Measurements from ENCODE around the gene CD38. TPM values are rescaled to one million over a fixed set of nuclear protein-coding genes. Genes with fewer than 3 reads are reported as not detected.
A peak's percentile ranks its signal among the peaks of the same experiment; 100 is the strongest.

Gene CD38
- total and polyA plus RNA-seq, 7 donors: 1.5 to 6.8 (median 3.7) TPM

- Histone ChIP-seq H3K4me3 (no peak overlapping the region), H3K9me3 (no peaks in the 10 kb centered on the region), H3K27ac (no peak overlapping the region), H3K27me3 (ENCODE audit: insufficient read depth in 3 of 3, low read length in 2 of 3) (no peaks in the 10 kb centered on the region), H3K36me3 (ENCODE audit: insufficient read depth in 1 of 2, low read depth in 1 of 2) (peaks cover 0 to 10% of the 10 kb centered on the region in 2 donors), H3K4me1 (no peaks in the 10 kb centered on the region)
- ATAC-seq (no peak), DNase-seq (no peak)
- whole genome bisulfite sequencing, 3 donors: 60 to 71% (median 66%) methylated on average over 3 of the region's 3 CpGs
- intact Hi-C loops (cut with DNase I): no loop called here
- TF ChIP-seq, protein P1, sequence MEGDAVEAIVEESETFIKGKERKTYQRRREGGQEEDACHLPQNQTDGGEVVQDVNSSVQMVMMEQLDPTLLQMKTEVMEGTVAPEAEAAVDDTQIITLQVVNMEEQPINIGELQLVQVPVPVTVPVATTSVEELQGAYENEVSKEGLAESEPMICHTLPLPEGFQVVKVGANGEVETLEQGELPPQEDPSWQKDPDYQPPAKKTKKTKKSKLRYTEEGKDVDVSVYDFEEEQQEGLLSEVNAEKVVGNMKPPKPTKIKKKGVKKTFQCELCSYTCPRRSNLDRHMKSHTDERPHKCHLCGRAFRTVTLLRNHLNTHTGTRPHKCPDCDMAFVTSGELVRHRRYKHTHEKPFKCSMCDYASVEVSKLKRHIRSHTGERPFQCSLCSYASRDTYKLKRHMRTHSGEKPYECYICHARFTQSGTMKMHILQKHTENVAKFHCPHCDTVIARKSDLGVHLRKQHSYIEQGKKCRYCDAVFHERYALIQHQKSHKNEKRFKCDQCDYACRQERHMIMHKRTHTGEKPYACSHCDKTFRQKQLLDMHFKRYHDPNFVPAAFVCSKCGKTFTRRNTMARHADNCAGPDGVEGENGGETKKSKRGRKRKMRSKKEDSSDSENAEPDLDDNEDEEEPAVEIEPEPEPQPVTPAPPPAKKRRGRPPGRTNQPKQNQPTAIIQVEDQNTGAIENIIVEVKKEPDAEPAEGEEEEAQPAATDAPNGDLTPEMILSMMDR (IDR thresholded peaks at IDR 0.05): no peak
Observed at GRCh38 chr4:15771216-15772058, 6.7 kb upstream of the CD38 start.

GRCh38 chr4:15774020-15774420 lies 4.1 kb upstream of the CD38 start:
- intact Hi-C loops (cut with DNase I): no loop called here
- TF ChIP-seq, protein P1 (IDR thresholded peaks at IDR 0.05): no peak
- DNase-seq (no peak), ATAC-seq (no peak)
- no peak overlapping the region for H3K27ac ChIP-seq
- 81 to 91% (median 83%) methylated on average over 4 of the region's 4 CpGs for WGBS, 3 donors
- no peak overlapping the region for H3K4me3 ChIP-seq
- no peaks in the 10 kb centered on the region for H3K27me3 ChIP-seq (ENCODE audit: insufficient read depth in 3 of 3, low read length in 2 of 3)
- H3K36me3 ChIP-seq (ENCODE audit: insufficient read depth in 1 of 2, low read depth in 1 of 2): peaks cover 0 to 10% of the 10 kb centered on the region in 2 donors
- H3K9me3 ChIP-seq: no peaks in the 10 kb centered on the region
- H3K4me1 ChIP-seq: peaks cover 3% of the 10 kb centered on the region

DNA sequence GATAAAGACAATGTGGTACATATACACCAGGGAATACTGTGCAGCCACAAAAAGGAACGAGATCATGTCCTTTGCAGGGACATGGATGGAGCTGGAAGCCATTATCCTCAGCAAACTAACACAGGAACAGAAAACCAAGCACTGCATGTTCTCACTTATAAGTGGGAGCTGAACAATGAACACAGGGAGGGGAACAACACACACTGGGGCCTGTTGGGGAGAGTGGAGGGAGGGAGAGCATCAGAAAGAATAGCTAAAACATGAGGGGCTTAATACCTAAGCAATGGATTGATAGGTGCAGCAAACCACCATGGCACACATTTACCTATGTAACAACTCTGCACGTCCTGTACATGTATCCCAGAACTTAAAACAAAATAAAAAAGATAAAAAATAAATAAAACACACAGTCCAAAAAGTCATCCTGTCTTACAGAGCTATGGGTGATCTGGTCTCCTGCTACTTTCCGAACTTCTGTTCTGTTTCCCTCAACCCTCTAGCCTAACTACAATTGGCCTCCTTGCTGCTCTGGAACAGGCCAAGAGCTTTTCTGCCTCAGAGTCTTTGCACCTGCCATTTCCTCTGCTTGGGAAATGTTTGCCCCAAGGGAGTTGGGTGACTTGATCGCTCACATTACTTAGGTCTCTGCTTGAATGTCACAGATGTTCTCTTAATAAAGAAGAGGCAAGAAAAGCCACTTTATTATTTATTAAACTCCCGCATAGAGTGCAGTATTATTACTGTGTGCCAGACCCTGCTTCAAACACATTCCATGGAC lies 1.1 kb upstream of the CD38 start:
- Histone ChIP-seq H3K9me3 (no peaks in the 10 kb centered on the region), H3K36me3 (ENCODE audit: insufficient read depth in 1 of 2, low read depth in 1 of 2) (no peaks in the 10 kb centered on the region), H3K4me1 (peaks cover 20% of the 10 kb centered on the region), H3K27me3 (ENCODE audit: insufficient read depth in 3 of 3, low read length in 2 of 3) (no peaks in the 10 kb centered on the region), H3K27ac (peak overlapping the region; percentile 85), H3K4me3 (peak overlapping the region; percentile 73)
- DNase-seq (no peak), ATAC-seq (peak in 2 of 4 donors; percentile 31 to 33)
- WGBS, 3 donors: 39 to 68% (median 41%) methylated on average over 5 of the region's 5 CpGs
- intact Hi-C loops (cut with DNase I): no loop called here
- TF ChIP-seq, protein P1 (IDR thresholded peaks at IDR 0.05): no peak

DNA sequence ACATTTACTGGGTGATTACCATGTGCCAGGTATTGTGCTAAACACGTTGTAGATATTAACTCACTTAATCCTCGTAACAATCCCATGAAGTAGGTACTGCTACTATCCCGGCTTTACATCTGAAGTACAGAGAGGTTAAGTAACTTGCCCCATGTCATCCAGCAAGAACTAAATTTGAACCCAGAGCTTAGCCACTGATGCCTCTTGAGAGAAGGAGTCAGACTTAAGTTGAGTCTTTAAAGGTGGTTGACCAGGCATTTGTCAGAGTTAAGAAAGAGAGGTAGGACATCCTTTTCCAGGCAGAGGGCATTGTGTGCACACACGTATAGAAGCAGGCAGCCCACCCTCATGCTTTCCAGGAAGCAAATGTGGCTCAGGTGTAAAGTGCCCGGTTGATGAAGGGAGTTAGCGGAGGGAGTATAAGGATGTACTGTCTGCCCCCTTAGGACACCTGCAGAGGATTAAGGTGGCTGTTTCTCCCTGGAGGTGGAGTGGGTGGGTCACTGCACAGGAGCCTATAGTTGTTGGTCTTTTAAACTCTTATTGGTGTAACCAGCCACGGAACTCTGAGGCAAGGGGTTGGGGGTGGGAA lies 335 bp upstream of the CD38 start:
- ATAC-seq: peak in 1 of 4 donors; percentile 11

More for the DNA sequence above, 335 bp upstream of the CD38 start:
- Histone ChIP-seq H3K4me1 (peaks cover 20% of the 10 kb centered on the region), H3K36me3 (ENCODE audit: insufficient read depth in 1 of 2, low read depth in 1 of 2) (no peaks in the 10 kb centered on the region), H3K9me3 (no peaks in the 10 kb centered on the region), H3K4me3 (peak overlapping the region; percentile 73), H3K27ac (peak overlapping the region; percentile 85), H3K27me3 (ENCODE audit: insufficient read depth in 3 of 3, low read length in 2 of 3) (no peaks in the 10 kb centered on the region)
- TF ChIP-seq, protein P1 (IDR thresholded peaks at IDR 0.05): no peak
- intact Hi-C loops (cut with DNase I): loop anchor here in 1 of 2 donors (2.0 kb wide), 1 partner anchor 21 kb away; no protein-coding TSS in a partner anchor
- DNase-seq: no peak
- WGBS, 3 donors: 39 to 63% (median 47%) methylated on average over 7 of the region's 7 CpGs
